Vagina (tissue), 2 donors: ENCODE measurements around the gene SSB.

Experiments used
- CTCF ChIP-seq, 3 experiments: fragments of 450-650 bp in 2 of 3; fragments of 200-600 bp in 1 of 3; sonication (generic) in 1 of 3; IDR thresholded peaks; one replicate each; pipeline ENCODE4 v1.5.1; 2017 to 2019; ENCODE audit warnings: antibody characterized with exemption in 3 of 3, mild to moderate bottlenecking in 2 of 3, moderate library complexity in 2 of 3
- POLR2AphosphoS5 ChIP-seq, 2 donors: sonication (generic); formaldehyde crosslinking; IDR thresholded peaks; one replicate each; pipeline ENCODE4 v1.9.0; 2017; ENCODE audit warnings: antibody characterized with exemption in 2 of 2, mild to moderate bottlenecking in 2 of 2, low read depth in 1 of 2; ENCODE audit not compliant: insufficient read depth in 1 of 2

GRCh38 chr2:169761970-169762292 is 36.7 kb upstream of the SSB start:
- TF ChIP-seq POLR2AphosphoS5 (IDR thresholded peaks at IDR 0.05; ENCODE audit: insufficient read depth in 1 of 2, low read depth in 1 of 2), result no peak
- no peak for TF ChIP-seq CTCF (IDR thresholded peaks at IDR 0.05)
